Suppressor macrophage treated with lipopolysaccharide for 1 hour (primary cell): ENCODE results near the gene SLC12A8.
A peak's percentile ranks its signal among the peaks of the same experiment; 100 is the strongest.

Source experiments
- DNase-seq, 3 donors: peaks; one replicate each; pipeline ENCODE4 v3.0.0-alpha.2; 2020 to 2022

The SLC12A8 gene

DNA sequence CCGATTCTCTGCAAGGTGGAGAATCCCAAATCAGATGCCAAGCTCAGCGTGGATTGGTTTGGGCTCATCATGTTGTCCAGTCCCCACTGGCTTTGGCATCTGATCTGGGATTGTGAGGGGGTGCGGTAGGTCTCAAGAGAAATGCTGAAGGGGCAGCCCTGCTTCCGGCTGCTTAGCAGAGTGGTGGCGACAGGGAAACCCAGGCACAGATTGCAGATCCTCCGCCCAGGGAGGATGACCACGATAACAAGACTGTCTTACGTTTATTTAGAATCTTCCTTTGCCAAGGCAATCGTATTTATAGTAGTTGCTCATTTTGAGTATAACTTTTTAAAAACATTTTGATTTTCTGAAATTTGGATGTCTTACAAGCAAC is 61.1 kb downstream of the SLC12A8 start:
- no peak for DNase-seq

- peak; percentile 67 to 78 (median 76) for DNase-seq
Measured at GRCh38 chr3:125150525-125151441, 61.8 kb downstream of the SLC12A8 start.

- no peak for DNase-seq
Measured at GRCh38 chr3:125149462-125149861, 63.1 kb downstream of the SLC12A8 start.

GRCh38 chr3:125148836-125149235 is 63.7 kb downstream of the SLC12A8 start:
- no peak for DNase-seq

DNA sequence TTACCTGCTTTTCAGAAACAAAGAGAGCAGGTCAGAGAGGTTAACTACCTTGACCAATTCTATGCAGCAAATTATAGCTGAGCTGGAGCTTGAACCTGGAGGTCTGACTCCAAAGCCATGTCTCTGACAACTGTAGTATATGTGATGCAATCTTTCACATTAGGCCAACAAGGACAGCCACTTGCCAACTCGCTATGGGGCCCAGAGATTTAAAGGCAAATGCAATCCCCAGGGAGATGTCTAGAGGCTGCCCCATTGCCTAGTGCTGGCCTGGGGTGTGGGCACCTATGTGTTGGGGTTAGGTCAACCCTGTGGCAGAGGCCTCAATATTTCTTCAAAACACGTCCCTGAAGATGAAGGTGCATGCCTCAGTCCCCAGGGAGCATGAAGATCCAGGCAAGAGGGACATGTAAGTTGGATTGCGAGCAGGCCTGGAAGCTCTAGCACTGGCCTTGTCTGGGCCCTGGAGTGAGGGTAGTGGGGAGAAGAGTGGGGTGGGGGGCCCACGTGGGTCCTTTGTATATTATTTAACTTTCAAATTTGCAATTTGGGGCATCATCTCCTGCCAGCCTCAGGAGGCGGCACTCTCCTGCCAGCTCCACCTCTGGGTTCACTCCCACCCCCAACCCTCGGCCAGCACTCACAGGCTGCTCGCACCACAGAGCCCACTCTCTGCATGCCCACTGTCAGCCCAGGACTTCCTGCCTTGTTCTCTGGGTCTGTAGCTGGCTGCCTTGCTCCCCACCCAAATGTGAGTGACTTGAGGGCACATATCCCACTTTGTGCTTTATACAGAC is 64.3 kb downstream of the SLC12A8 start:
- DNase-seq, result no peak

- DNase-seq, result no peak
Measured at GRCh38 chr3:125147491-125147820, 65.1 kb downstream of the SLC12A8 start.

GRCh38 chr3:125146626-125147490 is 65.7 kb downstream of the SLC12A8 start:
- DNase-seq, result peak; percentile 54 to 65 (median 62)

DNA sequence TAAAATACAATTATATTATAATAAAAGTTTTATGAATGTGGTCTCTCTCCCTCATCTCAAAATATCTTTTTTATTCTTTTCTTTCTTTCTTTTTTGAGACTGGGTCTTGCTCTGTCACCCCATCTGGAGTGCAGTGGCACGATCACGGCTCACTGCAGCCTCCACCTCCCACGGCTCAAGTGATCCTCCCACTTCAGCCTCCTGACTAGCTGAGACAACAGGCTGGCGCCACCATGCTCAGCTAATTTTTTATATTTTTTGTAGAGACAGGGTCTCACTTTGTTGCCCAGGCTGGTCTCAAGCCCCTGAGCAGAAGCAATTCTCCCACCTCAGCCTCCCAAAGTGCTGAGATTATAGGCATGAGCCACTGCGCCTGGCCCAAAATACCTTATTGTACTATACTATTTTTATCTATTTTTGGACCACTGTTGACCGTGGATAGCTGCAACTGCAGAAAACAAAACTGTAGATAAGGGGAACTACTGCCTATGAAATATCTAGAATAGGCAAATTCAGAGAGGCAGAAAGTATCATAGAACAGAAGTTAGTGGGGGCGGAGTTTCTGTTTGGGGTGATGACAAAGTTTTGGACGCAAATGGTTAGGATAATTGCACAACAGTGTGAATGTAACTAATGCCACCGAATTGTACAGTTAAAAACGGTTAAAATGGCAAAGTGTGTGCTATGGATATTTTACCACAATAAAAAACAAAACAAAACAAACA is 66.6 kb downstream of the SLC12A8 start:
- peak; percentile 83 to 95 (median 93) for DNase-seq

GRCh38 chr3:125144653-125145314 is 67.8 kb downstream of the SLC12A8 start:
- no peak for DNase-seq

GRCh38 chr3:125143982-125144652 is 68.4 kb downstream of the SLC12A8 start:
- DNase-seq, result no peak

DNA sequence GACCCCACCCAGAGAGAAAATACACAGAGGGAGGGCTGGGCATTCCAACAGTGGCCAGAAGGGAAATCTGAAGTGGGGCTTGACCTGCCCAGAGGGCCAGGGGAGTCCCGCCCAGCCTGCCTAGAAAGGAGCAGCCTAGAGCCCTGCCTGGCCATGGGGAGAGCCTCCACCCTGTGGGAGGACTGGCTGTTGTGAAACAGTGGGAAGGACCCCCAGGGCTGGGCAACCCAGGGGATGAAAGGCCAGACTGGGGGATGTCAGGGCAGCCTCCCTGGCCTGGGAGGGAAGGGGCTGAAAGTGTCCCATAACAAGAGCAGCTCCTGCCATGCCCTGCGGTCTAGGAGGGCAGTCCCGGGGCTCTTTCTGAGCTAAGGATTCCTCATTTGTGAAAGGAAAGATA is 69.0 kb downstream of the SLC12A8 start:
- no peak for DNase-seq

DNA sequence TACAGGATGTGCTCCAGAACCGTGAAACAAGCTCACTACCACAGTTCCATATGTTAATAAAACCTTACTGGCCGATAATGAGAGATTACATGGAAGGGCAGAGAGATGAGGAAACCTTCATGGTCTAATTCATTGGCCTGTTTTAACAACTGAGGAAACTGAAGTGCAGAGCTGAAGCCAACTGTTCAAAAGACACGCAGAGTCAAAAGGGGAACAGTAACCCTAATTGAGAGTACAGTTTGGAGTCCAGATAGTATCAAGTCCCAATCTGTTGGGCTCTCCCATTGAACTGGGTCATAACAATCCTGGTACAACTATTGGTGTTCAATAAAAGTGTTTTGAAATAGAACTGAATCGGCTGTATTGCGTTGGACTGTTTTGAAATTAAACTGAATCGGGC is 69.6 kb downstream of the SLC12A8 start:
- no peak for DNase-seq

GRCh38 chr3:125142420-125142778 is 70.1 kb downstream of the SLC12A8 start:
- DNase-seq, result no peak

- peak; percentile 53 to 76 (median 72) for DNase-seq
Measured at GRCh38 chr3:125141596-125142419, 70.7 kb downstream of the SLC12A8 start.

DNA sequence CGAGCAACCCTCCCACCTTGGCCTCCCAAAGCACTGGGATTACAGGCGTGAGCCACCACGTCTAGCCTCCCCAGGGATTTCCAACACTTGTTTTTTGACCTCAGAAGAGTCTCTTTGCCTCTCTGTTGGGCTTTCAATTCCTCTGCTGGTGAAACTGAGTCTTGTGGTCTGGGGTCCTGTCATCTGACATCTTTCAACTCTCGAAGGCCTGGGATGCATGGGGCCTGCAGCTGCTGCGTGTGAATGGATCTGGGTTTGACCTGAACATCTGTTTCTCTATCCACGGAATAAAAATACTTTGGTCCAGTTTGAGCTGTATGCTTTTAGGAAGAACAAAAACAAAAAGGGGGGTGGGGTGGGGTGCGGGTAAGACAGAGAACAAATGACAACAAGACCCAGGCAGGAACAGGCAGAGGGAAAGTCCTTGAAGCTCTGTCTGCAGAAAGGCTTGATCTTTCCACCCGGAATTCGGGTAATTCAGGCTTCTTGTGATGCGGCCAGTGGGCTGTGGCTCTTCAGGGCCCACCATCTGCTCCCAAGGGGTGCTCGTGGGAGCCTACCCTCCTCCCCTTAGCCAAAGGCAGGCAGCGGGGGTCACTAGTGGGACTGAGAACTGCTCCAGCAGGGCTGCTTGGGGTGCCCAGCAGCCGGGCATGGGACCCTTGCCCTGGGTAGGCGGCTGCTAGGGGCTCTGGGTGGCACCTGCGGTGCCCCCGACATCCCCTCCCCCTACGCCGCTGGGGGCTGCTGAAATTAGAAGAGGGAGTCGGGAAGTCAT is 71.5 kb downstream of the SLC12A8 start:
- DNase-seq, result no peak

DNA sequence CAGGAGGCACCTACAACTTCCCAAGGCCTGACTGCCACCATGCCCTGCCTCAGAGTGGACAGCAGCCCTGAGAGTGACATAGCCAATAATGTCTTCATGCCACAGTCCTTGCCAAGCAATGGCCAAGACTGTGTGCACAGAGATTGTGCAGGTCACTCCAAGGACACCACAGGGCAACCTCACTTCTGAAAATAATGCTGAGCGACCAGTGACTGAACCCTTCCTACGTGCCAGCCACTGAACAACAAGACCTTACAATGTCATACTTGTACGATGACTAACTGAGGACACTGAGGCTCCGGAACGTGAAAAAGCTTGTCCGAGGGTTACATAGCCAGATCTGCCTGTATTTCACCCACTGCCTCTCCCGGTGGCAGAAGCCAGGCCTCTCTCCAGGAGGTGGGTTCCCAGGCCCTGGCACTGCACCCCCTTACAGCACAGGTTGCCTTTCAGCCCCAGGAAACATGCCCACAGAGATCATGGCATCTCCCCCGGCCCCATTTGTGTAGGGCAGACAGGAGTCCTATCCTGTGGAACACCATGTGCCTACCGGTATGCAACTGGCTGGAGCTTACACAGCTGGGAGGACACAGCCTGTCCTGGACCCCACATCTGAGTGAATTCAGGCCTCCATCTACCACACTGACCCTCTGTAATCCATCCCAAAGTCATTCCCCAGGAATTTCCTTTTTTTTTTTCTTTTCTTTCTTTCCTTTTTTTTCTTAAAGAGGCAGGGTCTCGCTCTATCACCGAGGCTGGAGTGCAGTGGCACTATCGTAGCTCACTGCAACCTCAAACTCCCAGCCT is 72.3 kb downstream of the SLC12A8 start:
- no peak for DNase-seq

DNA sequence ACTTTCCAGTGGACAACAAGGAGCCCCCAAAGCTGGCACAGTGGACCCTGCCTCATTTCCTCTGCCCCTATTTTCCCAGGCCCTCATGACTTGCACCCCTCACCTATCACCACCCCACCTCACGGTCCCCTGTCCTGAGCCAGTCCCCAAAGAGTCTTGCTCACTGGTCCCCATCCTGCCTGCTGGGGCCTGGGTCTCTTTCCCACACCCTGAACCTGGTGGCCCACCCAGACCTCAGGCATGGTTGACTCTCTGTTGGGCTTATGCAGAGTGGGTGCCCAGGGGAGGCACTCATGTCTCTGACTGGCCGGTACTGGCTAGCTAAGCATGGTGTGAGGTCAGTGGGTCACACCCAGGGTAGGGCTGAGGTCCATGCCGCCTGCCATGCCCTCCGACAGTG is 73.2 kb downstream of the SLC12A8 start:
- DNase-seq, result no peak

- peak; percentile 52 to 68 (median 56) for DNase-seq
Measured at GRCh38 chr3:125137358-125138033, 75.1 kb downstream of the SLC12A8 start.
